ENCODE data around the gene NDUFA5.

Gene NDUFA5

GRCh38 chr7:123588376-123588775, 30.8 kb upstream of the NDUFA5 start:
- Histone ChIP-seq H3K36me3 (ENCODE audit: insufficient read depth, low read length) (no peaks in the 10 kb centered on the region), H3K9me3 (ENCODE audit: low read depth, low read length) (no peaks in the 10 kb centered on the region), H3K9ac (ENCODE audit: insufficient read length) (no peak overlapping the region), H3K27ac (no peak overlapping the region), H3K4me3 (no peak overlapping the region)
- DNase-seq (ENCODE audit: low read depth, low spot score): no peak
- TF ChIP-seq POLR2AphosphoS5 (IDR thresholded peaks at IDR 0.05; ENCODE audit: borderline replicate concordance, low read depth, low read length) (no peak), EZH2 (IDR thresholded peaks at IDR 0.05) (no peak), FOXP2 (optimal IDR thresholded peaks at IDR 0.05; ENCODE audit: control extremely low read depth, extremely low read length, insufficient read depth) (no peak)

GRCh38 chr7:123583821-123584220, 26.2 kb upstream of the NDUFA5 start:
- H3K36me3 ChIP-seq (ENCODE audit: insufficient read depth, low read length): no peaks in the 10 kb centered on the region
- H3K4me3 ChIP-seq: no peak overlapping the region
- no peaks in the 10 kb centered on the region for H3K9me3 ChIP-seq (ENCODE audit: low read depth, low read length)
- no peak overlapping the region for H3K9ac ChIP-seq (ENCODE audit: insufficient read length)
- no peak overlapping the region for H3K27ac ChIP-seq
- TF ChIP-seq FOXP2 (optimal IDR thresholded peaks at IDR 0.05; ENCODE audit: control extremely low read depth, extremely low read length, insufficient read depth) (no peak), POLR2AphosphoS5 (IDR thresholded peaks at IDR 0.05; ENCODE audit: borderline replicate concordance, low read depth, low read length) (no peak), EZH2 (IDR thresholded peaks at IDR 0.05) (no peak)
- no peak for DNase-seq (ENCODE audit: low read depth, low spot score)

GRCh38 chr7:123581162-123581459, 23.5 kb upstream of the NDUFA5 start:
- no peaks in the 10 kb centered on the region for H3K36me3 ChIP-seq (ENCODE audit: insufficient read depth, low read length)
- no peak for TF ChIP-seq FOXP2 (optimal IDR thresholded peaks at IDR 0.05; ENCODE audit: control extremely low read depth, extremely low read length, insufficient read depth)
- TF ChIP-seq POLR2AphosphoS5 (IDR thresholded peaks at IDR 0.05; ENCODE audit: borderline replicate concordance, low read depth, low read length): no peak
- TF ChIP-seq EZH2 (IDR thresholded peaks at IDR 0.05): no peak

GRCh38 chr7:123580406-123581161, 23.0 kb upstream of the NDUFA5 start:
- Histone ChIP-seq H3K36me3 (ENCODE audit: insufficient read depth, low read length) (no peaks in the 10 kb centered on the region), H3K9ac (ENCODE audit: insufficient read length) (no peak overlapping the region), H3K27ac (no peak overlapping the region), H3K9me3 (ENCODE audit: low read depth, low read length) (no peaks in the 10 kb centered on the region), H3K4me3 (no peak overlapping the region)
- DNase-seq (ENCODE audit: low read depth, low spot score): no peak
- TF ChIP-seq POLR2AphosphoS5 (IDR thresholded peaks at IDR 0.05; ENCODE audit: borderline replicate concordance, low read depth, low read length): no peak
- no peak for TF ChIP-seq FOXP2 (optimal IDR thresholded peaks at IDR 0.05; ENCODE audit: control extremely low read depth, extremely low read length, insufficient read depth)
- no peak for TF ChIP-seq EZH2 (IDR thresholded peaks at IDR 0.05)

More at GRCh38 chr7:123581162-123581459, 23.5 kb upstream of the NDUFA5 start:
- Histone ChIP-seq H3K27ac (no peak overlapping the region), H3K4me3 (no peak overlapping the region), H3K9ac (ENCODE audit: insufficient read length) (no peak overlapping the region), H3K9me3 (ENCODE audit: low read depth, low read length) (no peaks in the 10 kb centered on the region)
- DNase-seq (ENCODE audit: low read depth, low spot score): no peak

DNA sequence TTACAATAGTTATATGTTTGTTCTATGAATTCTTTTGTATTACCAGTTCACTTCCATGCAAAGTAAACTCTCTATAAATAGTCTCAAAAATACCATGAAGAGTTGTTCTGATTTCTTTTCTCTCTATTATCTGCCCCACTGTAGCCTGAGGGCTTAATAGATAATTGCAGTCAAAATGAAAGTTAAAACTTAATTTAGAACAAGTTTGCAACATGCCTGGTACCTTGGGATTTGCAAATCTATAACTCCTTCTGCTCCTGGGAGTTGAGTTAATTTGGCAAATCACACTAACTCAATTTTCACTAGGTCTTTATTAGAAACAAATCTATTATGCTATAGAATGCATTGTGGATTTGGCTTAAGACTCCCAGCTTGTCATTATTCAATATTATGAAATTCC, 21.8 kb upstream of the NDUFA5 start:
- Histone ChIP-seq H3K4me3 (no peak overlapping the region), H3K36me3 (ENCODE audit: insufficient read depth, low read length) (no peaks in the 10 kb centered on the region), H3K9me3 (ENCODE audit: low read depth, low read length) (no peaks in the 10 kb centered on the region), H3K27ac (no peak overlapping the region), H3K9ac (ENCODE audit: insufficient read length) (no peak overlapping the region)
- no peak for DNase-seq (ENCODE audit: low read depth, low spot score)
- TF ChIP-seq FOXP2 (optimal IDR thresholded peaks at IDR 0.05; ENCODE audit: control extremely low read depth, extremely low read length, insufficient read depth): no peak
- TF ChIP-seq EZH2 (IDR thresholded peaks at IDR 0.05): no peak
- TF ChIP-seq POLR2AphosphoS5 (IDR thresholded peaks at IDR 0.05; ENCODE audit: borderline replicate concordance, low read depth, low read length): no peak

- no peak for DNase-seq (ENCODE audit: low read depth, low spot score)
- Histone ChIP-seq H3K9ac (ENCODE audit: insufficient read length) (no peak overlapping the region), H3K4me3 (no peak overlapping the region), H3K9me3 (ENCODE audit: low read depth, low read length) (no peaks in the 10 kb centered on the region), H3K36me3 (ENCODE audit: insufficient read depth, low read length) (no peaks in the 10 kb centered on the region), H3K27ac (no peak overlapping the region)
- no peak for TF ChIP-seq EZH2 (IDR thresholded peaks at IDR 0.05)
- TF ChIP-seq POLR2AphosphoS5 (IDR thresholded peaks at IDR 0.05; ENCODE audit: borderline replicate concordance, low read depth, low read length): no peak
- no peak for TF ChIP-seq FOXP2 (optimal IDR thresholded peaks at IDR 0.05; ENCODE audit: control extremely low read depth, extremely low read length, insufficient read depth)
These were observed 16.4 kb upstream of the NDUFA5 start for GRCh38 chr7:123573896-123574467.

DNA sequence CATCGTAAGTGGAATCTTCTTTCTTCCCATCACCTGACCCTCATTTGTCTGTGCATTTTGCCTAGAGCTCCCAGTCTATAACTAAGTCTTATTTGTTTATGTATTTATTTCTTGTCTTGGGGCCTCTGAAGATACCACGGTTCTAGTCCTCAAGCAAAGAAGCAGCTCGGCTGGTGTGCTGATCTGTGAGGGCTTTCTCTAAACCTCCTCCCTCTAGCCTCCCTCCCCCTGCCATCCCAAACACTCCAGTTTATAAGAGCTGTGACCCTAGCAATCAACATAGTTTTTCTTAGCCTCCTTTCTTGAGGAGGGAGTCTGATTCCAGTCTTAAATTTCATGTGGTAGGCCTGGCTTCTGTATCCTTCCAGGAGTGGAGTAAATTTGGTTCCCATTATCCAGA, 15.7 kb upstream of the NDUFA5 start:
- H3K27ac ChIP-seq: no peak overlapping the region
- DNase-seq (ENCODE audit: low read depth, low spot score): no peak
- no peaks in the 10 kb centered on the region for H3K9me3 ChIP-seq (ENCODE audit: low read depth, low read length)
- H3K9ac ChIP-seq (ENCODE audit: insufficient read length): no peak overlapping the region
- H3K4me3 ChIP-seq: no peak overlapping the region
- TF ChIP-seq POLR2AphosphoS5 (IDR thresholded peaks at IDR 0.05; ENCODE audit: borderline replicate concordance, low read depth, low read length) (no peak), EZH2 (IDR thresholded peaks at IDR 0.05) (no peak), FOXP2 (optimal IDR thresholded peaks at IDR 0.05; ENCODE audit: control extremely low read depth, extremely low read length, insufficient read depth) (no peak)
- H3K36me3 ChIP-seq (ENCODE audit: insufficient read depth, low read length): no peaks in the 10 kb centered on the region

GRCh38 chr7:123571684-123572083, 14.1 kb upstream of the NDUFA5 start:
- no peak overlapping the region for H3K9ac ChIP-seq (ENCODE audit: insufficient read length)
- no peaks in the 10 kb centered on the region for H3K9me3 ChIP-seq (ENCODE audit: low read depth, low read length)
- no peak overlapping the region for H3K27ac ChIP-seq
- H3K4me3 ChIP-seq: no peak overlapping the region
- no peak for TF ChIP-seq POLR2AphosphoS5 (IDR thresholded peaks at IDR 0.05; ENCODE audit: borderline replicate concordance, low read depth, low read length)
- TF ChIP-seq FOXP2 (optimal IDR thresholded peaks at IDR 0.05; ENCODE audit: control extremely low read depth, extremely low read length, insufficient read depth): no peak
- TF ChIP-seq EZH2 (IDR thresholded peaks at IDR 0.05): no peak
- no peaks in the 10 kb centered on the region for H3K36me3 ChIP-seq (ENCODE audit: insufficient read depth, low read length)
- DNase-seq (ENCODE audit: low read depth, low spot score): no peak
